ENCODE results near the gene ZFAND3.

DNA sequence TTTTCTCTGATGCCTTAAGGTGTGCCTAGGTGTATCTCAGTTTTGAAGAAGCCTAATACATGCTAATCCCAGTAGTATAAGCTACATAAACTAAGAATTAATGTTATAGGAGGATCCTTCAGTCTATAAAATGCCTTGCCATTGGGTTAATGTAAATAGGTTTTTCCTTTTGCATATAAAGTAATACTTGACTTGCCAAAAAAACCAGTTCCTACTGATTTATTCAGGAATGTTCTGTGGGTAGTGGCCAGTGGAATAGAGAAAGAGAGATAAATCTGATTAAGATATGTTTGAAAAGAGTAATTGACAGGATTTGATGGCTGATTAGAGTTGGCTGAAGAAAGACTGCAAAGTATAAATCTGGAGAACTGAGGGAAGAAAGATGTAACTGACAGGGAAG, 273.4 kb downstream of the ZFAND3 start:
- TF ChIP-seq YY1 (IDR thresholded peaks at IDR 0.05; ENCODE audit: insufficient read depth, insufficient read length) (no peak), ZNF274 (IDR thresholded peaks at IDR 0.05; ENCODE audit: low read depth, low read length) (no peak)

All from NT2/D1 (cell line).